Fibroblast of lung (primary cell): ENCODE results near the gene RGS14. TPM values are rescaled to one million over a fixed set of nuclear protein-coding genes. Genes with fewer than 3 reads are reported as not detected.
A peak's percentile ranks its signal among the peaks of the same experiment; 100 is the strongest.

Experiments
- DNase-seq, 2 donors: peaks; one replicate each; pipeline versions ENCODE4 v3.0.0 to v3.0.0-alpha.2; 2010; ENCODE audit warnings: low read depth in 2 of 2
- H2AFZ ChIP-seq: 2 replicates; pipeline ENCODE4 v1.5.1; 2012; ENCODE audit warnings: low read length, control low read depth, inconsistent platforms
- H3K27ac ChIP-seq: 2 replicates; pipeline ENCODE4 v1.5.1; 2011; ENCODE audit warnings: low read length, control low read depth; ENCODE audit not compliant: insufficient read depth
- H3K27me3 ChIP-seq: 2 replicates; pipeline ENCODE4 v1.5.1; 2011; ENCODE audit warnings: mild to moderate bottlenecking, low read length; ENCODE audit not compliant: control insufficient read depth, insufficient read depth
- H3K36me3 ChIP-seq: 2 replicates; pipeline ENCODE4 v1.5.1; 2011; ENCODE audit warnings: low read length; ENCODE audit not compliant: control insufficient read depth, insufficient read depth
- H3K4me1 ChIP-seq: 2 replicates; pipeline ENCODE4 v1.5.1; 2011; ENCODE audit warnings: low read length; ENCODE audit not compliant: control insufficient read depth, insufficient read depth; ENCODE audit errors: extremely low read depth
- H3K4me2 ChIP-seq: 2 replicates; pipeline ENCODE4 v1.5.1; 2011; ENCODE audit warnings: low read length, control low read depth; ENCODE audit not compliant: insufficient read depth; ENCODE audit errors: extremely low read depth
- H3K4me3 ChIP-seq, 4 experiments: fragments of 200-600 bp in 1 of 4; sonication (generic) in 1 of 4; replicated peaks in 1 of 4; 2 replicates each; pipeline ENCODE4 v1.5.1; 2011 to 2016; ENCODE audit warnings: low read length in 4 of 4, low read depth in 3 of 4, mild to moderate bottlenecking in 3 of 4, control low read depth in 2 of 4, inconsistent platforms in 1 of 4, mixed read lengths in 1 of 4; ENCODE audit not compliant: insufficient read depth in 1 of 4; ENCODE audit errors: control extremely low read depth in 1 of 4
- H3K79me2 ChIP-seq: 2 replicates; pipeline ENCODE4 v1.5.1; 2012; ENCODE audit warnings: mild to moderate bottlenecking, low read length, inconsistent platforms; ENCODE audit not compliant: control insufficient read depth, insufficient read depth
- H3K9ac ChIP-seq: 2 replicates; pipeline ENCODE4 v1.5.1; 2011; ENCODE audit warnings: mild to moderate bottlenecking, low read length, control low read depth; ENCODE audit not compliant: insufficient read depth
- H3K9me3 ChIP-seq: 2 replicates; pipeline ENCODE4 v1.5.1; 2012; ENCODE audit warnings: low read depth, low read length; ENCODE audit not compliant: control insufficient read depth, insufficient read depth
- H4K20me1 ChIP-seq: 2 replicates; pipeline ENCODE4 v1.5.1; 2011; ENCODE audit warnings: low read length; ENCODE audit not compliant: control insufficient read depth, insufficient read depth; ENCODE audit errors: extremely low read depth
- EZH2 ChIP-seq: IDR thresholded peaks from 2 replicates; pipeline ENCODE4 v1.5.1; 2012; ENCODE audit warnings: low read length, control low read depth, mild to moderate bottlenecking; ENCODE audit errors: missing control alignments
- polyA plus RNA-seq, 2 donors: library from polyadenylated mRNA; depleted of rRNA in 1 of 2; stranded (reverse) in 1 of 2; unstranded in 1 of 2; fragments of >200 nt; gene quantifications; 2 replicates each; pipeline ENCODE4 v1.2.1, GENCODE V29; 2011 to 2012; ENCODE audit warnings: missing spikeins in 1 of 2
- total RNA-seq: library from RNA; depleted of rRNA; stranded (reverse); fragments of >200 nt; gene quantifications from 2 replicates; pipeline ENCODE4 v1.2.1, GENCODE V29; 2014
- TF ChIP-seq, protein P1 (sequence below), 2 donors: IDR thresholded peaks in 1 of 2; conservative IDR thresholded peaks in 1 of 2; 1 replicate in 1 of 2; 2 replicates in 1 of 2; pipeline ENCODE4 v1.5.1; 2011 to 2012; ENCODE audit warnings: low read length in 2 of 2, control low read depth in 1 of 2, inconsistent platforms in 1 of 2, low read depth in 1 of 2, mild to moderate bottlenecking in 1 of 2

Gene RGS14
- total and polyA plus RNA-seq, 2 donors (not counting 1 experiment from before 2014, with no cell fraction given), result 2.5 to 4.1 TPM

DNA sequence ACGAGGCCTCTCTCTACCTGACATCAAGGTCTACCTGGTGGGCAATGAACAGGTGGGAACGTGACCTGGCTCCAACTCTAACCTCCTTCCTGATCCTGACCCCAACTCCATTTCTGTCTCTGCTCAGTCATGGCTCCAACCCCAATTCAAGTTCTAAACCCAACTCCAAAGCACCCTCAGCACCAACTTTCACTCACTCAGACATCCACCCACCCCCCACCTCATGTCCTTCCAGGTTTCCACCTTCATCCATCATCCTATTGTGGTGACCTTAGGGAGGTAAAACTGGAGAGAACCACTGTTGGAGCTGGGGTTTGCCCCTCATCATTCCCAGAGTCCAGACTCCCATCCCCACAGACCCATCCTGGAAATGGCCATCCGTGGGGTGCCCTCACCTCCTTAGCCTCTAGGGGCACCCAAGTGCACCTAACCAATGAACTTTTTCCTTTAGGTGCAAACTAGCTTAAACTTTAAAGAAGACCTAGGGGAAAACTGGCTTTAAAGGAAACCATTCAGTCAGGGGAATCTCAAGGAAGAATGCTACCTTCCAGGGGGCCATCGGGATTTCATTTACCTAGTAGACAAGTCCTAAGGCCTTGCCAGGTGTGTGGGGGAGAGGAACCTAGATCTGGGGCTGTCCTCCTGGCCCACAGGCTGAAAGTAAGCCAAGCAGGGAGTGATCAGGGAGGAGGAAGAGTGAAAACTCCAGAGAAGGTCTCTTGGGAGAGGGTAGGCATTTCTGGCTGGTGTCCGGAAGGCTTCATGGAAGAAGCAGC, 11.3 kb downstream of the RGS14 start:
- H2AFZ ChIP-seq, result no peak overlapping the region
- no peak for TF ChIP-seq EZH2
- TF ChIP-seq, protein P1, sequence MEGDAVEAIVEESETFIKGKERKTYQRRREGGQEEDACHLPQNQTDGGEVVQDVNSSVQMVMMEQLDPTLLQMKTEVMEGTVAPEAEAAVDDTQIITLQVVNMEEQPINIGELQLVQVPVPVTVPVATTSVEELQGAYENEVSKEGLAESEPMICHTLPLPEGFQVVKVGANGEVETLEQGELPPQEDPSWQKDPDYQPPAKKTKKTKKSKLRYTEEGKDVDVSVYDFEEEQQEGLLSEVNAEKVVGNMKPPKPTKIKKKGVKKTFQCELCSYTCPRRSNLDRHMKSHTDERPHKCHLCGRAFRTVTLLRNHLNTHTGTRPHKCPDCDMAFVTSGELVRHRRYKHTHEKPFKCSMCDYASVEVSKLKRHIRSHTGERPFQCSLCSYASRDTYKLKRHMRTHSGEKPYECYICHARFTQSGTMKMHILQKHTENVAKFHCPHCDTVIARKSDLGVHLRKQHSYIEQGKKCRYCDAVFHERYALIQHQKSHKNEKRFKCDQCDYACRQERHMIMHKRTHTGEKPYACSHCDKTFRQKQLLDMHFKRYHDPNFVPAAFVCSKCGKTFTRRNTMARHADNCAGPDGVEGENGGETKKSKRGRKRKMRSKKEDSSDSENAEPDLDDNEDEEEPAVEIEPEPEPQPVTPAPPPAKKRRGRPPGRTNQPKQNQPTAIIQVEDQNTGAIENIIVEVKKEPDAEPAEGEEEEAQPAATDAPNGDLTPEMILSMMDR (conservative IDR thresholded peaks at IDR 0.05 in 1 of 2, IDR thresholded peaks at IDR 0.05 in 1 of 2; ENCODE audit: low read depth in 1 of 2, low read length in 2 of 2), result peak; percentile 51 to 73
- no peak for DNase-seq

DNA sequence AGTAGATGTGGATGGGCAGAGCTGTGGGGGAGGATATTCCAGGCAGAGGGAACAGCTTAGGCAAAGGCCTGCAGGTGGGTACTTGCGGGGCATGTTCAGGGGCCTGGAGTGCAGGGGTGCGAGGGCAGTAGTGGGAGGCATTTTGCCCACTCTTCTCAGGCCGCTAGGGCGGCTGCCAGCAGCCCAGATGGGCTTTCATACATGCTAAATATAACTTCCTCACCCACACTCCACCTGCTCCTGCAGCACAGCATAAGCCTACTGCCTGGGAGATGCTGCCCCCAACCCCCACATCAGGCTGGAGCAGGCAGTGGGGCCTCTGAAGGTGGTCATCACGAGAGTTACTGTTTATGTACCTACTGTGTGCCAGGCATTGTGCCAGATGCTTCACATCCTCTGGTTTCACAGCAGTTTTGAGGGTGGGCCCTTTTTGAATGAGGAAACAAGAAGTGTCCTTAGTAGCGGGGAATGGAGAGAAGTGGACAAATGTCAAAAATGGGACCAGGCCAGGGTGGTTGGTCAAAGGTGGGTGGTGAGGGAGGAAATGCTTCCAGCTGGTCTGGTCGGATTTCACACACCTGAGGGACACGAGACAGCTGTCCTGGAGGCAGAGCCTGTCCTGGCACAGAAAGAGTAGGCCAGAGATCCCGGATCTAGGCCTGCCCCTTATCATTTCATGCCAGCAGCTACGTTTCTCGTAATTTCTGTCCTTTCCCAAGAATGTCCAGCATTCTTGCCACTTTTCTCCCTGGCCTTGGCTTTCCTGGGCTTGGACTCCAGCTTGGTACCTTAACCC, 12.1 kb downstream of the RGS14 start:
- Histone ChIP-seq H3K27me3 (no peaks in the 10 kb centered on the region), H3K36me3 (no peaks in the 10 kb centered on the region), H3K9me3 (no peaks in the 10 kb centered on the region), H2AFZ (no peak overlapping the region), H3K79me2 (no peaks in the 10 kb centered on the region), H3K4me2 (no peak overlapping the region), H4K20me1 (no peaks in the 10 kb centered on the region), H3K27ac (no peak overlapping the region), H3K4me1 (peaks cover 5% of the 10 kb centered on the region), H3K9ac (no peak overlapping the region), H3K4me3 (no peak overlapping the region)
- TF ChIP-seq, protein P1 (conservative IDR thresholded peaks at IDR 0.05 in 1 of 2, IDR thresholded peaks at IDR 0.05 in 1 of 2; ENCODE audit: low read depth in 1 of 2, low read length in 2 of 2), result no peak
- TF ChIP-seq EZH2, result no peak
- DNase-seq, result no peak

More for the DNA sequence above, 11.3 kb downstream of the RGS14 start:
- Histone ChIP-seq H3K79me2 (no peaks in the 10 kb centered on the region), H3K27me3 (no peaks in the 10 kb centered on the region), H3K4me1 (peaks cover 5% of the 10 kb centered on the region), H3K4me2 (no peak overlapping the region), H3K9ac (no peak overlapping the region), H3K27ac (no peak overlapping the region), H3K36me3 (no peaks in the 10 kb centered on the region), H4K20me1 (no peaks in the 10 kb centered on the region), H3K4me3 (no peak overlapping the region), H3K9me3 (no peaks in the 10 kb centered on the region)

DNA sequence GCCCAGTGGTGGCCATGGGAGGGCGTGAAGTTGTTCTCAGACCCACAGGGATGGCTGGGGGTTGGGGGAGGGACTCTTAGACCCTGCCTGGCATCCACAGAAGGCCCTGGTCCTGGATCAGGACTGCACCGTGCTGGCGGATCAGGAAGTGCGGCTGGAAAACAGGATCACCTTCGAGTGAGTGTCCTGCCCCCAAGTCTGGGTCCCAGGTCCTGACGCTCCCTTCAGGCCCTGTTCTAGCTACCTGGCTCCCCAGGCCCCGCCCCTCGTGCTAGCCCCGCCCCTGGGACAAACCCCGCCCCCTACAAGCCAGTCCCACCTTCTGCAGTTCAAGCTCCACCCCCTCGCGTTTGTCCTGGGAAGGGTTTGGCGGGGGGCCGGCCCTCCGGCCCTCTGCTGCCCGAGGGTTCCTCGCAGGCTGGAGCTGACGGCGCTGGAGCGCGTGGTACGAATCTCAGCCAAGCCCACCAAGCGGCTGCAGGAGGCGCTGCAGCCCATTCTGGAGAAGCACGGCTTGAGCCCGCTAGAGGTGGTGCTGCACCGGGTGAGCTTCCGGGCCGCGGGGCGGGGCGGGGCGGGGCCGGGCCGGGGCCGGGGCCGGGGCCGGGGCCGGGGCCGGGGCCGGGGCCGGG, 12.9 kb downstream of the RGS14 start:
- Histone ChIP-seq H4K20me1 (no peaks in the 10 kb centered on the region), H3K27me3 (no peaks in the 10 kb centered on the region), H3K9ac (no peak overlapping the region), H3K79me2 (no peaks in the 10 kb centered on the region), H3K4me2 (peak overlapping the region; percentile 32), H3K4me3 (peak overlapping the region in 2 of 4 experiments; percentile 54 to 63), H3K27ac (no peak overlapping the region), H3K9me3 (no peaks in the 10 kb centered on the region), H3K4me1 (peaks cover 5% of the 10 kb centered on the region), H2AFZ (no peak overlapping the region), H3K36me3 (no peaks in the 10 kb centered on the region)
- TF ChIP-seq EZH2, result no peak
- TF ChIP-seq, protein P1 (conservative IDR thresholded peaks at IDR 0.05 in 1 of 2, IDR thresholded peaks at IDR 0.05 in 1 of 2; ENCODE audit: low read depth in 1 of 2, low read length in 2 of 2), result peak; percentile 37 to 53
- DNase-seq, result peak; percentile 85 to 86
